CD4-positive, alpha-beta T cell treated with Interferon alpha-2 for 1 hour (primary cell): ENCODE data around the gene TMEM248.
"Not testable (repeated sequence)": the region's sequence is repeated elsewhere in the genome, so short reads cannot be mapped to it uniquely, and the experiment has no call there.

ENCODE experiments used
- DNase-seq, 2 donors: peaks; one replicate each; pipeline ENCODE4 v3.0.0-alpha.2; 2020 to 2022

The TMEM248 gene, protein sequence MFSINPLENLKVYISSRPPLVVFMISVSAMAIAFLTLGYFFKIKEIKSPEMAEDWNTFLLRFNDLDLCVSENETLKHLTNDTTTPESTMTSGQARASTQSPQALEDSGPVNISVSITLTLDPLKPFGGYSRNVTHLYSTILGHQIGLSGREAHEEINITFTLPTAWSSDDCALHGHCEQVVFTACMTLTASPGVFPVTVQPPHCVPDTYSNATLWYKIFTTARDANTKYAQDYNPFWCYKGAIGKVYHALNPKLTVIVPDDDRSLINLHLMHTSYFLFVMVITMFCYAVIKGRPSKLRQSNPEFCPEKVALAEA

DNA sequence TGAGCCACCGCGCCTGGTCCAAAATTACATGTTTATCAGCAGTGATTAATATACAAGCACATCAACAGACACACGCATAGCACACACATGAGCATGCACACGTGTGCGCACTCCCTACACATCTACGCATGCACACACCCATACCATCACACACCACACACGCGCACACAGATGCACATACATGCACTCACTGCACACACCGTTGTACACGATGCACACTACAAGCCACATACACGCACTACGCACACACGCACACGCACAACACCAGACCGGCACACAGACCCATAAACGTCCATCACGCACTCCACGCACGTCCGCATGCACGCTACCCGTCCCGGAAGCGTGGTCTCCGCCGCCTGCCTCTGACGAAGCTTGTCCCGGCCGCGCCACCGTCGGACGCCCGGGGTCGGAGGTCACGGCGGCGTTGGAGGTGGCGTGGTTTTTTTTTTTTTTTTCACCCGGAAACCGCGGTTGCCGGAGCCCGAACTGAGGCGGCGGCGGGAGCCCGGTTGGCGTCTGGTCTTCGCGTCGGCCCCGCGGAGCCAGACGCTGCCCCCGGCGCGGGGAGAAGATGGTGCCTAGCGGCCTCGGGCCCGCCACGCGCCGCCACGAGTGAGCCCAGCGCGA, at the start of gene TMEM248:
TMEM248 (plus strand) TSS at position 457 of the 627 bp plus-strand sequence. CDS start 20,641 bp downstream, outside the sequence.
- DNase-seq = peak; percentile 88 to 93

DNA sequence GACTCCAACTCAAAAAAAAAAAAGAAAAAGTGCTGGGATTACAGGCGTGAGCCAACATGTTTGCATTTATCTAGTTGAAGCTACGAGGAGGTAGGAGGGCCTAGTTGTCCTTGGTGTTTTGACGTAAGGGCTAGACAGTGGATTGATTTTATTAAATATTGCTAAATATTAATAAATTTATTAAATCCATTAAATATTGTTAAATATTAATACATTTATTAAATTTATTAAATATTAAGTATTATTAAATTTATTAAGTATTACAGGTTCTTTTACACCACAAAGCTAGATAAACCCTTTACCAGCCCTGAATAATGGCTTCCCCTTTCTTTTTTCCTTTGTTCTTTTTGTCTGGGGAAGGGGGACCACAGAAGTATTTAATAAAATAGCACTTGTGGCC, 47.5 kb upstream of the TMEM248 start:
- DNase-seq = no peak

GRCh38 chr7:66877577-66878300, 43.3 kb upstream of the TMEM248 start:
- DNase-seq = peak in 1 of 2 donors; percentile 7

- not testable (repeated sequence) for DNase-seq
These were observed 42.7 kb upstream of the TMEM248 start for GRCh38 chr7:66878301-66878685.

GRCh38 chr7:66880053-66880452, 41.0 kb upstream of the TMEM248 start:
- no peak for DNase-seq

- not testable (repeated sequence) for DNase-seq
These were observed 40.4 kb upstream of the TMEM248 start for GRCh38 chr7:66880577-66880976.

DNA sequence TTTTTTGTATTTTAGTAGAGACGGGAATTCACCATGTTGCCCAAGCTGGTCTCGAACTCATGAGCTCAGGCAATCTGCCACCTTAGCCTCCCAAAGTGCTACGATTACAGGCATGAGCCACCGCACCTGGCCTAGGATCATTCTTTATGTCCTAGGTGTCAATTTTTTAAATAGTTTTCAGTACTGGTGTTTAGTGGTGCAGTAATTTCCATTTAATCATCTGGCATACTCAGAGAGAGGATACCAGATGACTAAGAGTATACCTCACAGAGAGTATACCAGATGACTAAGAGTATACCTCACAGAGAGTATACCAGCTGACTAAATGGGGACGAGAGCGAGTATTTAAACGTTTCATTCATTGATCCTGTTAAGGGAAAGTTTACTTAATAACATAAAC, 37.3 kb upstream of the TMEM248 start:
- DNase-seq = no peak

GRCh38 chr7:66884556-66884955, 36.5 kb upstream of the TMEM248 start:
- not testable (repeated sequence) for DNase-seq

DNA sequence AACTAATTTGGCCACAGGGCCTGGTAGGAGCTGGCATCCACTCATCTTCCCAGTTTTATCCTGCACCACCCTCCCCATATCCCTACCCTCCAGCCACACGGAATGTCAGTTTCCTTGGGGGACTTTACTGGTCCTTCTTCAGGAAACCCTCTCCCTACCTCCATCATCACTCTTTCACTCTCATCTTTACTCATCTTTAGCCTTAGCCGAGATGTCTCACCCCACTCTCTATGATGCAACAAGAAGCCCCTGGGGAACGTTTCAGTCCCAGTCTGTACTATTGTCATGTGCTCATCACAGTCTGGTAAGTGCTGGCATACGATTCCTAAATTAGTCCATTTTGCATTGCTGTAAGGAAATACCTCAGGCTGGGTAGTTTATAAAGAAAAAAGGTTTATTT, 34.9 kb upstream of the TMEM248 start:
- no peak for DNase-seq

DNA sequence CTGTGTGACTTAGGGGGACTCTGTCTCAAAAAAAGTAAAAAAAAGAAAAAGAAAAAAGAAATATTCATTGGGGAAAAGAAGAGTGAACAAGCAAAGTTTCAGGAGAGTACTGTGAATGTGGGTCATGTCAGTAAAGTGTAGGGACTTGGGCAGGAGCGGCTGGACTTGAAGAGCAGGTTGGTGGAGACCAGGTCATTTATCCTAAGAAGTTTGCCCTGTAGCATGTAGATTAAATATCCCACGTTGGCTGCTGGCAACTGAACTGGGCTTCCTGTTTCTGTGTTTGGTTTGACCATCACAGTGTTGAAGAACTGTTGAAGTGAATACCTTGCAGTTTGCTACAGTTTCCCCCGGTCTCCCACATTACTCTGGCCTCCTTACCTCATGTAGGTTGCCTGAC, 32.8 kb upstream of the TMEM248 start:
- DNase-seq = not testable (repeated sequence)

DNA sequence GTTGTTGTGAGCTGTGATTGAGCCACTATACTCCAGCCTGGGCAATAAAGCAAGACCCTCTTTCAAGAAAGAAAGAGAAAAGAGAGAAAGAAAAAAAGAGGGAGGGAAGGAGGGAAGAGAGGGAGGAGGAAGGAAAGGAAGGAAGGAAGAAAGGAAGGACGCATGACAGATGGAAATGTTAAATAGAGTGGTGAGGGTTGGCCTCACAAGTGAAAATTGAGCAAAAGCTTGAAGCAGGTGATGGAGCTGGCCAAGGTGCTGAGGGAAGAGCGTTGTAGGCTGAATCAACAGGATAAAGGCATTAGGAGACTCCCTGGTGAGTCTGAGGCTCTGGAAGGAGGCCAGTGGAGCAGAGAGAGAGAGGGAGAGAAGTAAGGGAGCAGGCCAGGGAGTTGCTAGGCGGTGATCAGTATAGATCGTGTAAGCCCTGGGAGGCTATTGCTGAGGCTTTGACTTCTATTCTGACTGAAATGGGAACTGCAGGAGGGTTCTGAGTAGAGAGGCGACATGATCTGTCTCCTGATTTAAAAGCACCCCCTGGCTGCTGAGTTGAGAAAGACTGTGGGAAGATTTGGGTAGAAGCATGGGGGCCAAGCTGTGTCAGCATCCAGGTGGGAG, 26.5 kb upstream of the TMEM248 start:
- DNase-seq = peak in 1 of 2 donors; percentile 3

DNA sequence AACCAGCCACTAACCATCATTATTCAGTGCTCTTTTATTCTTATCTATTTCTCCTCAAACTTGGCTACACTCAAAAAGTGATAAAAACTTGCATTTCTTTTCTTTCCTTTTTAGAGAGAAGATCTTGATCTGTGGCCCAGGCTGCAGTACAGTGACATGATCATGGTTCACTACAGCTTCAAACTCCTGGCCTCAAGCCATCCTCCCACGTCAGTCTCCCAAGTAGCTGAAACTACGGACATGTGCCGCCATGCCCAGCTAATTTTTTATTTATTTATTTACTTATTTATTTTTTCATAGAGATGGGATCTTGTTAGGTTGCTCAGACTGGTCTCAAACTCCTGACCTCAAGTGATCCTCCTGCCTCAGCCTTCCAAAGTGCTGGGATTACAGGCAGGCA, 24.6 kb upstream of the TMEM248 start:
- no peak for DNase-seq

GRCh38 chr7:66899552-66900280, 21.3 kb upstream of the TMEM248 start:
- DNase-seq = no peak

GRCh38 chr7:66901941-66902843, 18.8 kb upstream of the TMEM248 start:
- no peak for DNase-seq

GRCh38 chr7:66902844-66903180, 18.2 kb upstream of the TMEM248 start:
- no peak for DNase-seq

DNA sequence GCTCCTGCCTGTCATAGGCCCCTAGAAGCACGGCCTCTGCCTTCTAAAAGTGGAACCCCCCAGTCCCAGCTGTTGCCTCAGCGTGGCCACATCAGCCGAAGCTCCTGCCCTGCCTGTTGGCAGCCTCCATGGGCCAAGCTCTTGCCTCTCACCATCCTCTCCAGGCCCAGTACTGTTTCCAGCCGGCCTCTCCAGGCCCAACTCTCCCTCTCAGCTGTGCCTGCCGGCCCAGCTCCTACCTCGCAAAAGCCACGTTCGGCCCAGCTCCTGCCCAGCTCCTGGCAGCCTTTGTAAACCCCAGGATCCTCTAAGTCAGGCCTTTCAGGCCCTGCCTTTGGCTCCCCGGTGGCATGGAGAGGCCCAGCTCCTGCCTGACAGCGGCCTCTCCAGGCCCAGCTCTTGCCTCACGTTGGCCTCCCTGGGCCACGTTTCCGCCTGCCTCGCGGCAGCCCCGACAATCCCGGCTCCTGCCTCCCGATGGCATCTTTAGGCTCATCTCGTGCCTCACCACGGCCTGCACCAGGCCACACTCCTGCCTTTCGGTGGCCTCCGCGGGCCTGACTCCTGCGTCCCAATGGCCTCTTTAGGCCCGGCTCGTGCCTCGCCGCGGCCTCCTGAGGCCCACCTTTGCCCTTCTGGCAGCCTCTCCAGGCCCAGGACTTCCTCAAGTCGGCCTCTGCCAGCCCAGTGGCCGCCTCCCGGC, 17.5 kb upstream of the TMEM248 start:
- DNase-seq = no peak

DNA sequence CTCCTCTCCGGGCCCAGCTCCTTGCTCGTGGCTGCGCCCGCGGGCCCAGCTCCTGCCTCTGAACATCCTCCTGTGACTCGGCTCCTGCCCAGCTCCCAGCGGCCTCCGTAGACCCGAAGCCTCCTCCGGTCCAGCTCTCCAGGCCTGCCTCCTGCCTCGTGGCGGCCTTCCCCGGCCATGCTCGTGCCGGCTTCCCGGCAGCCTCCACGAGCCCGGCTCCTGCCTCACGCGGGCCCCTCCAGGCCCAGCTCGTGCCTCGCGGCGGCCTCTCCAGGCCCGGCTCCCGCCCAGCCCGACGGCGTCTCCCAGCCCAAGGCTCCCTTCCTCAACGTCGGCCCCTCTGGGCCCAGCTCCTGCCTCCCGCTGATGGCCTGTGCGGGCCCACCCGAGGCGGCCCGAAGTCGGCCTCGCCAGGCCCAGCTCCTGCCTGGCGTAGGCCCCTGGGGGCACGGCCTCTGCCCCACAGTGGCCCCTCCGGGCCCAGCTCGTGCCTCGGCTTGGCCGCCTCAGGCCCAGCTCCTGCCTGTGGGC, 16.9 kb upstream of the TMEM248 start:
- no peak for DNase-seq

- DNase-seq = no peak
These were observed 15.7 kb upstream of the TMEM248 start for GRCh38 chr7:66905278-66905677.

GRCh38 chr7:66905689-66906088, 15.3 kb upstream of the TMEM248 start:
- peak in 1 of 2 donors; percentile 10 for DNase-seq

GRCh38 chr7:66907731-66908130, 13.3 kb upstream of the TMEM248 start:
- no peak for DNase-seq

DNA sequence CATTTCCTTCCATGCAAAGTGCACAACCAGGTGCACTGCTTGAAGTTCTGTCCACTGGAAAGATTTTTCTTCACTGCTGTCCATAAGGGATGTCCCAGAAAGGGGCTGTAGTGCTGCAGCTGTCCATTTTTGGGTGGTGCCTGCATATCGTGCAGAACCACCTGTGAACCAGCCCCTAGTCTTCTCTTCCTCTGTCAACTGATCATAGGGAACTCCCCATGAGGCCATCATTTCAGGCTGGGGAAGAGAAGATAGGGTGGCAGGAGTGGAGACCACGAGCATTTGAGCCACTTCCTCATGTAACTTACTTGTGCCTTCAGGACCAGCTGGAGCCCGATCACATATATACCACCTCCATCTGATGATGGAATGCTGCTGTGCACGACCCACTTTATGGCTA, 12.4 kb upstream of the TMEM248 start:
- not testable (repeated sequence) for DNase-seq
